NCI-H1048 (cell line): ENCODE measurements around the gene RMC1.
"Not testable (repeated sequence)": the region's sequence is repeated elsewhere in the genome, so short reads cannot be mapped to it uniquely, and the experiment has no call there.

Experiments used
- DNase-seq: peaks from one replicate; lab custom pipeline; 2025; lab: John Stamatoyannopoulos, UW

Gene RMC1

DNA sequence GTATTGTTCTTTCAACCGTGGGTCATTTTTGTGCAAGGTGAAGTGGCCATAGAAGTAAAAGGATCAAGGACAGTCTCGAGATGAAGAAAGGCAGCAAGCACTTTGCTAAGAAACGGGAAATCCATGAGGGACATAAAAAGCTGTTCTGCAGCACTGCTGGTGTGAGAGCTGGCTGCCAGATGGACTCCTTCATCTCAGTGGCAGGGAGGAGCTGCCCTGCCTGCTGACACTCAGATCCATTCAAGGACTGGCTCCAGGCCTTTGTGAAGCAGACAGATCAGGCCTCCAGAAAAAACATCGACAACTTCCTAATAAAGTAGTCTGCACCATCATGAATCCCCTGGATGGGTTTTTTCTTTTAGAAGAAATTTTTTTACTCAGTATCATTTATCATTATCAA is 29.5 kb downstream of the RMC1 start:
- DNase-seq, result no peak

DNA sequence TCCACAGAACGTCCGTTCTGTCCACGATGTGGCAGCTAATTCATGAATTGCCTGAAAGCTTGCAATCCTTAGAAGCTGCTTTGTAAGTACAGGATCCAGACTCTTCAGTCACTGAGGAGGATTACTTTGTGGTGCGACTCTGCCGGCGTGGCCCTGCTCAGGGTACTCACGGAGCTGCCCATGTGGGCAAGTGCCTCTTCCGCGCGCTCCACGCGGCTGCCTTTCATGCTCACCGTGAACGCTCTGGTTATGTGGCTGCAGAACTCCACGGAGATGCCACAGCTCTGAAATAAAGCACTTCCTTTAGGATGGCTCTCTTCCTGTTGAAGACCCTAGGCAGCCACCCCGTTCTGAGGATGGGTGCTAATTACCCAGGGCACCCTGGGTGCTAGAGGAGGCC is 31.0 kb downstream of the RMC1 start:
- no peak for DNase-seq

DNA sequence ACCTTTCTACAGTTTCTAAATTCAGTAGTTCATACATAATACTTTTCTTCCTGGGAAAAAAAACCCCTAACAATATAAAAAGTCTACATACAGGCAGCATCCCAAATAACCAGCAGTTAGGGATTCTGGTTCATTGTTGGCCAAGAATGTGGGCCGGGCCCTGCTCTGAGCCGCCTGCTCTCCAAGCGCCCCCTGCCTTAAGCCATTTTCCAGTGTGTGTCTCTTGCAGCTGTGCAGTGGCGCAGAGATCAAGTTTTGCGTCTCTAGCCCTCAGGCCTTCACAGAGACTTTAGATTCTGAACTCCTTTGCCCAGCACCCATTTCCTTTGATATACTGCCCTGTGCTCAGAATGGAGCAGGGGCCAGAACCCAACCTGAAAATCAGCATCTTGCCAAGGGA is 32.9 kb downstream of the RMC1 start:
- DNase-seq, result no peak

DNA sequence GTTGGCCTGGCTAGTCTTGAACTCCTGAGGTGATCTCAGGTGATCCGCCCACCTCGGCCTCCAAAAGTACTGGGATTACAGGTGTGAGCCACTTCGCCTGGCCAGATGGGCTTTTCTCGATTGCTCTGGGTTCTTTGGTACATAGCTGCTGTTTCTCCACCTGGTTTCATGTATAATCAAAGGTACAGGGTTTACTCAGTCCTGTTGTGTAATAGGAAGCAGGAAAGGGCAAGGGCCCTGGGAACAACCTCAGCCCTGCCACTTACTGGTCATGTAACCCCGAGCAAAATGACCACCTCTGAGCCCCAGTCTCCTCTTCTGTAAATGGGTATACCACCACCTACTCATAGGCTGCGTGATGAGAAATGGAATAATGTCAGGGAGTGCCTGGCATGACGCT is 34.0 kb downstream of the RMC1 start:
- no peak for DNase-seq

DNA sequence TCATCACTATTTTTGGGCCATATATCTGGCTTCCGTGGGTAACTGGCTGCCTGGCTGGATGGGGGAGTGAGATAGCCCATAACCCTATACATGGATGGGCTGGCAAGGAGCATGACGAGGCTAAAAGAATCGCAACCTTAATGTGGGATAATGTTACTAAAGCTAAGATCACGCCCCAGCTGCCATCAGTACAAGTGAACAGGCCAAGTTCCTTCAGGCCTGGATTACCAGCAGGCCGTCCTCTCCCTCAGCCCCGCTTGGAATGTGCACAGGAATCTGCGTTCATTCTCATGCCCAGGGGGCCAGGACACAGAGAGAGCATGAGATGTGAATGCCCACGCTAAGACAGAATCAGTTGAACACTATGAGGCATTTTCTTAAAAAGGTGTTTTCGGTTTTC is 34.7 kb downstream of the RMC1 start:
- DNase-seq, result no peak

DNA sequence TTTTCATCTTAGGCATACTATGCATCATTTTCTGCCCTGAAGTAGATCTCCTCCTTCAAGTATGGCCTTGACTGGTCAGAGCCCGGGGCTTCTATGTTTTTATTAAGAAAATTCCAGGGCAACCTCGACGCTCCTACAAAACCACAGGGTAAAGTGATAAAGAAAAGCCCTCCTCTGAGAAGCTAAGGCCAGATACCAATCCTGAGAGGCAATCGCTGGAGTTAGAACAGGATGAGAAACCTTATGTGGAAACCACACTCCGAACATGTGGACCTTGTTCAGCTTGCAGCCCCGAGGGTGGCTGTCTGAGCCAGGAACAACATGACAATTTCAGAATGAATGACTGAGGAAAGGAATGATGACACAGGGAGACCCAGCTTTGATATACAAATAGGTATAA is 35.6 kb downstream of the RMC1 start:
- DNase-seq, result no peak

DNA sequence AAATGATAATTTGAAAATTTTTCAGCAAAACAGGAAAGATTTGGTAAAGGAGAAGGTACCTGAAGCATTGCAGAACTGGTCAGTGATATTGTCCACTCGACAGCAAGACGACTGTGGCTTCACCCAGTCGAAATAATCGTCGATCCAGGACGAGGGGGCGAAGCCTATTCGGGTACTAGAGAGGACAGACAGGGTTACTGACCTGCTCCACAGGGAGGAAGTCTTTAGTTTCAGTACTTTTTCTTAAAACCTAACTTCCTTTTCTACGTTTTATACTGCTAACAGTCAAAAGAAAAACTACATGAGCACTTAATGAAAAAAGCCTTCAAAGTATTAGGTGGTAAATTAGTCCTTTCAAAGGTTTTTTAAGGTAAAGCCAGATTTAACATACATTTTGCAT is 36.0 kb downstream of the RMC1 start:
- no peak for DNase-seq

DNA sequence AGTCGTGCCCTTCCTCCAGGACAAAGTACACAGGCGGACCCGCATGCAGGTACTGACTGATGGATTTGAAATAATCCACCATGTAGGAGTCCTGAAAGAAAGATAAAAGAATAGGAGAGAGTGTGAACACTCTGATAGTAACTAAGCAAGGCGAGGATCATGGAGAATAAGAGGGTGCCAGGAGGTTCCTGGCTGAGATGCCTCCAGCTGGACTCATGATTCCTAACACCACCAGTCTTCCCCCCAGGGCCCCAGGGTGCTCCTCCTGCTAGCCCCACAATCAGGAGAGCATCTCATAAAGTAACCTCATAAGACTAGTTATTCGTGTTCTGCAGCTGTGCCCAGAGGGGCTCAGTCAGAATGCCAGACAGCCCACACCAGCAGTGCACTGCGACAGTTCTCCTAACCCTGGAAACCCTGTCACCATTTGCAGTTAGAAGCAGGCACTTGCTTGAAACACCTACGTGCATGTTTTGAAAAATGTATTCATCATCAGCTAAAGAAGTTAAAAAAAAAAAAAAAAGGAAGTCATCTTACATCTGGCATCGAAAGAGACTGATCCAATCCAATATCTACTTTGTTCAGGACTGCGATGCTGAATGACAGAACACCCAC is 36.7 kb downstream of the RMC1 start:
- DNase-seq, result no peak

DNA sequence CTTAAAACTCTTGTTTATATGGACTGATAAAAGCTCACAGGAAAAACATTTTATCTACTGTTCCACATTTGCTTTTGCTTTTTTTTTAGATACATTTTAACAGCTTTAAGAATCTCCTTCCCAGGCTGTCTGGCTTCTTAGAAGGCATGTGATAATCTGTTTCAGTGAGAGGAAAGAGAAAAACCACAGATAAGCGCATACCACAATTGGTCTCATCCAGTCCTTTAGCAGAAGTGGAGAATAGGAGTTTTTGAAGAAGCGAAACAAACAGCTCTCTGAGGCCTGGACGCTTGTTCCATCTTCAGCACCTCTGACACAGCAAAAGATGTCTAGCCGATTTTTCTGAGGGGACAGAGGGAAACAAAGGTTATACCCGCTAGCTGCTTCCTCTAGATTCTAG is 37.6 kb downstream of the RMC1 start:
- no peak for DNase-seq

DNA sequence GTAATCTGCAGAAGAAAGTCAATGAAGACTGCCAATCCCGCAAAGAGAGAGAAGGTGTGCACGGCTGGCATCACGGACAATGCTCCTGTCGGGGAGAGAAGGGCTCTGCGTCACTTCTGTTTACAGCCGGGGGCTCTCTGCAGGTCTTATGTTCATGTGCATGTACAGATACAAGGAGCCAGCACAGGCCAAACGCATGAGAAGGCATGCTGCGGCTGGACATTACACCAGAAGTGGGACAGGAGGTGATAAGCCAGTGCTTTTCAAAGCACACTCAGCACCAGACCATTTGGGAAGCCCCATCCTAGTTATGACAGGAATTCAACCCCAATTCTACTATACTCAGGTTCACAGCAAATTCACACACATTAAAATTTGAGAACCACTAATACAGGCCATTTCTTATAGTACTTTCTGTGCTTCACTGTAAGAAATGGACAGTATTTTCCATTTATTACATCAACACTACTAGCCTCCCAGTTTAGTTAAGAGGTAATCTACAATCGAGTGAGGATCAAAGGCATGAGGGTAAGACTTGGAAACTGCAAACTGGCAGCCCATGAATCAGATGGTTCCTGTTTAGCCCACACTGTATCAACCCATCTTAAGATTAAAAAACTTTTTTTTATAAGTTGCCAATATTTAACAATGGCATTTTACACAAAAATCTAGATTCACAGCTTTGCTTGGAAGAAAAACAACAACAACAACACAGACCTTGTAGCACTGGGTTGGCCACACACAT is 38.2 kb downstream of the RMC1 start:
- DNase-seq, result no peak

DNA sequence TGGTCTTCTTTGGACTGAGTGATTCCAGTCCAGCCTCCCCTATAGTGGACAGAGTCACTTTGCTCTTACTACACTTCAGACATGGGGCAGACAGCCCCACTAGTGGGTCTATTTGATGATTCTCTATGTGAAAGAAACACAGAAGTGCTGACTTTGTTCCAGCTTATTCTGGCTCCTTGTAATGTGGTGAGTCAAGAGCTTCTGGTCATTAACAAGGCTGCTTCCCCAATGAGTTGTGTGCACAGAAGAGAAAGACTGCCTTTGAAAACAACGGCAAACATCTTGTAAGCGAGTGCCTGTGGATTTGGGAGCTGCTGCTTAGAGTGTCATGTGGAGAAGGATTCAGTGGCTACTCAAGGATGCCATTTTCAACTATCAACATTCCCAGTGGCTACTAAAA is 39.1 kb downstream of the RMC1 start:
- DNase-seq, result no peak

DNA sequence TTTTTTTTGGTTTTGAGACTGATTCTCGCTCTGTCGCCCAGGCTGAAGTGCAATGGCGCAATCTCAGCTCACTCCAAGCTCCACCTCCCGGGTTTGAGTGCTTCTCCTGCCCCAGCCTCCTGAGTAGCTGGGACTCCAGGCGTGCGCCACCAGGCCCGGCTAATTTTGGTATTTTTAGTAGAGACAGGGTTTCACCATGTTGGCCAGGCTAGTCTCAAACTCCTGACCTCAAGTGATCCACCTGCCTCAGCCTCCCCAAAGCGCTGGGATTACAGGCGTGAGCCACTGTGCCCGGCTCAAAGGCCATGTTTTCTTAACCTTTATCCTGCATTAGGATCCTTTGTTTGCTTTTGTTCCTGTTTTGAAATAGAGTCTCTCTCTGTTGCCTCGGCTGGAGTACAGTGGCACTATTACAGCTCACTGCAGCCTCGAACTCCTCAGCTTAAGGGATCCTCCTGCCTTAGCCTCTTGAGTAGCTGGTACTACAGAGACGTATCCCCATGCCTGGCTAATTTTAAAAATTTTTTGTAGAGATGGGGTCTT is 42.0 kb downstream of the RMC1 start:
- no peak for DNase-seq

DNA sequence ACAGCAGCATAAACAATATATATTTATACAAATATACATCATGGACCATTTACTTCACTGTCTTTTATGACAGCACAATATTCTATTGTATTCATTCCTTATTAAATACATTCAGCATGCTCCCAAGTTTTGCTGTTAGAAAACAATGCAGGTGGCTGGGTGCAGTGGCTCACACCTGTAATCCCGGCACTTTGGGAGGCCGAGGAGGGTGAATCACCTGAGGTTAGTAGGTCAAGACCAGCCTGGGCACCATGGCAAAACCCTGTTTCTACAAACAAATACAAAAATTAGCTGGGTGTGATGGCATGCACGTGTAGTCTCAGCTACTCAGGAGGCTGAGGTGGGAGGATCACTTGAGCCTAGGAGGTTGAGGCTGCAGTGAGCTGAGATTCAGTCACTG is 44.0 kb downstream of the RMC1 start:
- DNase-seq, result no peak

DNA sequence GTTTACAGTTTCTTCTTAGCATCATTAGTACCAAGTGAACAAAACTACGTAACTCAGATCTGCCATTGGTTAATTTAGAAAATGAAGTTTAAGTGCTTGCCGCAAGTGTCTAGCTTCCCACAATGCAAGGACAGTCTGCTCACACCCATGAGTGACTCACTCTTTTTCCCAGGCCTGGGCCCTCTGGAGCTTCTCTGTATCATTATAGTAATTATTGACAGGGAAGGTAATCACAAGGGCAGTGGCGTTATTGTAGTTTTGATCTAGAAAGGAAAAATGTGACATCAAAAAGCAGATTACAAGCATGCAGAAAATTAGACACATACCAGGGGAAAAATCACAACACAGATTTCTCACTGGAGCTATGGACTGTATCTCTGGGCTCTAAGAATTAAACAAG is 44.5 kb downstream of the RMC1 start:
- DNase-seq, result no peak

DNA sequence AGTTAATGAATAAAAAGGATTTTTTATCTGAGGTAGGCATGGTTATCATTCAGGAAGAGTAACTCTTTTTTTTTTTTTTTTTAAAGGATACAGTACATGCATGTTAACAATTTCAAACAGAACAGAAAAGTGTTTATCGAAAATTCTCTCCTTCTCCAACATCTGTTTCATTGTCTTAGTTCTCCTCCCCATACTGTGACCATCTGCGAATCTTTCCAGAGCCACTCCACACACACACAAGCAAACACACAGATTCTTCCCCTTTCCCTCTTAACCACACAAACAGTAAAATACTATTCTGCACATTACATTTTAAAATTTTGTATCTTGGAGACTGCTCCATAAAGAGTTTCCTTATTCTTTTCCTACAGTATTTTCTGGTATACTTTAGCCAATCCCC is 45.0 kb downstream of the RMC1 start:
- DNase-seq, result no peak

DNA sequence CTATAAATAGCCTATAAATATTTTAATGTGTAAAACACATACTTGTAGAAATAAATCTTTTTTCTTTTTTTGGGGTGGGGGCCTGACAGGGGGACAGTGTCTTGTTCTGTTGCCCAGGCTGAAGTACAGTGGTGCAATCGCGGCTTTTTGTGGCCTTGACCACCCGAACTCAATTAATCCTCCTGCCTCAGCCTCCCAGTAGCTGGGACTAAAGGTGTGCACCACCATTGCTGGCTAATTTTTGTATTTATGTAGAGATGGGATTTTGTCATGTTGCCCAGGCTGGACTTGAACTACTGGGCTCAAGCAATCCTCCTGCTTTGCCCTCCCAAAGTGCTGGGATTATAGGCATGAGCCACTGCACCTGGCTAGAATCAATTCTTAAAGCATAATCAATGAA is 45.4 kb downstream of the RMC1 start:
- no peak for DNase-seq

DNA sequence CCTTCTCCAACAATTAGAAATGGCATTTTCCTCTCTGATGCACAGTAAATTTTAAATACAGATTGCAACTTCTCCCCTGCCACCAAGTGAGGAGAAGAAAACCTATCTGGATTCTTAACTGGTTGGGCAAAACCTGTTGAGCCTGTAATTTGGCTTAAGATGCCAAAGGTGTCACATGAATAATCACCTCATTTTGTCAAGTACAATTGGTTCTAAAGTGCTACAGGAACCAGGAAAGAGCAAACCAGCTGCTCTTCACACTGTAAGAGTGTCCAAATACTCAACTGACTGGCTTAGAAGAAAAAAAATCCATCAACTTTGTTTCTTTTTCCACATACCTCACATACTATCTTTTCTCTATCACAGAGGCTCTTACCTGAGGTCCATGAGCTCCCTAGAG is 47.6 kb downstream of the RMC1 start:
- no peak for DNase-seq

DNA sequence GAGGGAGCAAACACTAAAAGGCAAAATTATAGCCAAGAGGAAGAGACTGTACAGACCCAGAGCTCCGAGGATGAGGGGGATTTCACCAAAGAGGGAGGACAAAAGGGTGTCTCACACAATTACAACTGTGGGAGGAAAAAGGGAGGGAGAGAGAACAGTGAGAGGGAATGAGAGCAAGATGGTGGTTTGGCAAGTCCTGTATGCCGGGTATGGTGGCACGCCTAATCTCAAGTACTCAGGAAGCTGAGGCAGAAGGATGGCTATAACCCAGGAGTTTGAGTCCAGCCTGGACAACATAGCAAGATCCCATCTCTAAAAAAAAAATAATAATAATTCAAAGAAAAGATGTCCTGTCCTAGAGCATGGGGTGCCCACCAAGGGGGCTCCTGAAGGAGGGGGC is 48.7 kb downstream of the RMC1 start:
- no peak for DNase-seq

DNA sequence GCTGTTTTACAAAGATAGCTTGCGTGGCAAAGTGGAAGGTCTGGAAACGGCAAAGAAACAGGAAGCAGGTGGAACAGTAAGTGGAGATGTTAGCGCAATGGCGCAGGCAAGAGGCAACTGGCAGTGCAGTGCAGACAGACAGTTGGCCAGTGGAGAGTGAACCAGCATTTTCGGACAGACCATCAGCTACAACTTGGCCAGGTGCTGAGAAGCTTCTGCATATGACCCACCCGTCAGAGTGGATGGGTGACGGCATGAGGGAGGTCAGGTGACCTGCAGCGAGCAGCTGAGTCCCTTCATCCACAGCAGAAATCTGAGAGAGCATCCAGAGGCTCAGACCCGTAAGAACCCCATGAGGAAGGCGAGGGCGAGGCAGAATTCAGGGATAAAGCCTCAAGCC is 49.2 kb downstream of the RMC1 start:
- DNase-seq, result no peak

DNA sequence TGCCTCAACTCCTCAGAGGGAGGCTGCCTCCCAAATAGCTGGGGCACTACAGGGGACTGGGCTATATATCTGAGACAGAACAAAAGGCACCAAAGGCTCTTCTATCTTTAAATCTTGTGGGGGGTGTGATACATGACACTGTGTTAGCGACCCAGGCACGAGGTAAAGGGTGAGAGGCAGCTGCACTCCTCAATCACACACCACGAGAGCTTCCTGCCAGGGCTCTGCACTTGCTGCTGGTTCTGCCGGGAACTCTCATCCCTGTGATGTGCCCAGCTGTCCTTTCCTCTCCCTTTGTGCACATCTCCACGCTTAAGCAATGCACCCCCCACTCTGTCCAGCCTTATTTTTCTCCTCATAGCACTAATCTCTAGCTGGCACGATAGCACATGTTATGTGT is 50.6 kb downstream of the RMC1 start:
- DNase-seq, result no peak

DNA sequence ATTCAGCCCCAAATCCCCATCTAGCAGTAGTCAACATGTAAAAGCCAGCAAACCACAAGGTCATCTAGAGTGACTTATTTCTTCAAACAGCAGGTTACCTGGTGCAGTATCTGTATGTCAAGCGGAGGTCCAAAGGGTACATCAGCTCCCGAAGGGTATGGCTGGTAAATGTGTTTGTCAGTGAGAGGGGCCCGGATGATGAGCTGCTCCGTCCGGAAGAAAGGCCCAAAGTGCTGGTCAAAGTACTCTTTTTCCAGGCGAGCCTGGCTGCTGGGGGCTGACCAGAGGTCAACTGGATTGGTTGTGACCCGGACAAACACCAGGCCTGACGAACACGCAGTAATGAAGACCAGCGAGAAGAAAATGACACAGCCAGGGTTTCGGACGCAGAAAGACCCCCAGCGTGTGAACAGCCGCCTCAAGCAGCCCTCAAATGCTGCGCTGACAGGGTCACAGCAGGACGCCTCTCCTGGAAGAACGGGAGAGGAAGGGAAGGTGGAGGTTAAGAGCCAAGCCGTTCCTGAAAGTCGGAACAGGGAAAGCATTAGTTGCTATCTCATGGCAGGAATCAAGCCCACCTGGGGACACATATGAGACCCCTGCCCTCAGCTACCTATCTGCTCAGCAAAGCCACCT is 53.0 kb downstream of the RMC1 start:
- DNase-seq, result no peak

DNA sequence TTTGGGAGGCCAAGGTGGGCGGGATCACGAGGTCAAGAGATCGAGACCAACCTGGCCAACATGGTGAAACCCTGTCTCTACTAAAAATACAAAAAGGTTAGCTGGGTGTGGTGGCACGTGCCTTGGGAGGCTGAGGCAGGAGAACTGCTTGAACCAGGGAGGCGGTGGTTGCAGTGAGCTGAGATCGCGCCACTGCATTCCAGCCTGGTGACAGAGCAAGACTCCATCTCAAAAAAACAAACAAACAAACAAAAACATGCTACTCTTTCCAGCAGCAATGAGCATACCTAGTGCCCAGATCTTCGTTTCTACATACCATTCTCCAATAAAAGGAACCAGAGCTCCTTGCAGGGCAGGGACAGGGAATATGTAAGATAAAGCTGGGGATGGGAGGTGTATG is 54.2 kb downstream of the RMC1 start:
- DNase-seq, result not testable (repeated sequence)

DNA sequence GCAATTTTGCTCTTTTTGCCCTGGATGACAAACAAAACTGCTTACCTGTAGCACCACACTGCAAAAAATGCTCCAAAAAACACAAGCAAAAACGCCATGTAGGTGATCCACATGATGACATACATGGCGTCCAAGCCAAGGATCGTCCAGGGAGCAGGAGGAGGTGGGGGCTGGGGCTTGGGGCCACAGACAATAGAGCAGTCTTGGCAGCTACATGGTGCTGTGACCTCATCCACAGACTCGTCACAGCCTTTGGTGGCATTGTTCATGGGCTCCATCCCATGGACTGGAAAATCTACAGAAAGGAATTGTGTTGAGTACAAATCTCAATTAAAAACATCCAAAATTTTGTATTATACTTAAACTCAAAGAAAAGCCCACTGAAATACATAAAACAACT is 56.9 kb downstream of the RMC1 start:
- no peak for DNase-seq
